ENCODE measurements around the gene EED.
"Not testable (repeated sequence)": the region's sequence is repeated elsewhere in the genome, so short reads cannot be mapped to it uniquely, and the experiment has no call there.

- TF ChIP-seq ZC3H10 (CRISPR knock-in tag; IDR thresholded peaks at IDR 0.05); PATZ1 (CRISPR knock-in tag; IDR thresholded peaks at IDR 0.05; ENCODE audit: borderline replicate concordance); SNAI2 (CRISPR knock-in tag; IDR thresholded peaks at IDR 0.05); OSR1 (CRISPR knock-in tag; IDR thresholded peaks at IDR 0.05); ZFP30 (CRISPR knock-in tag; IDR thresholded peaks at IDR 0.05); CREB5 (CRISPR knock-in tag; IDR thresholded peaks at IDR 0.05; ENCODE audit: low read depth); CSRNP3 (CRISPR knock-in tag; IDR thresholded peaks at IDR 0.05); RARB (CRISPR knock-in tag; IDR thresholded peaks at IDR 0.05); ARNTL (CRISPR knock-in tag; IDR thresholded peaks at IDR 0.05; ENCODE audit: borderline replicate concordance, low read depth); ZNF70 (CRISPR knock-in tag; IDR thresholded peaks at IDR 0.05); CSDC2 (CRISPR knock-in tag; IDR thresholded peaks at IDR 0.05): not testable (repeated sequence)
Measured at GRCh38 chr11:86289508-86290280, 45.1 kb downstream of the EED start.
